Measurements from ENCODE around the gene CSH1.
"Not testable (repeated sequence)": the region's sequence is repeated elsewhere in the genome, so short reads cannot be mapped to it uniquely, and the experiment has no call there.

Gene CSH1

DNA sequence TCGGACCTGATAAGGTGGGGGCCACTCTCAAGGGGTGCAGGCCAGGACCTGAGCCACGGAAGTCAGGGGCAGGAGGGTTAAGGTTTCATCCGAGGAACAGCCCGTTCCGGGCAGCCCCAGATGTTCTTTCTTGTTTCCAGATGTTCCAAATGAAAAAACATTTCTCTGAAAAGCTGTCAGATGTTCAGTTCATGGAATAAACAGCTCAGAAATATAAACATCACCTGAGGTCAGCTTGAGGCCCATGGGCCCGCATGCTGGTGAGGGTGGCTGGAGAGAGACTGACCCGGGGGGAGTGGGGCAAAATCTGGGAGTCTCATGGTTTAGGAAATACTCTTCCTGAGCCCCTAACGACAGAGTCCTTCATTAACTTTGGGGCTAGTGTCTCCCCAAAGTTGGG lies 37.2 kb upstream of the CSH1 start:
- TF ChIP-seq GATA2 (IDR thresholded peaks at IDR 0.05; ENCODE audit: low read depth, low read length): no peak
- no peak for TF ChIP-seq GATA3 (IDR thresholded peaks at IDR 0.05; ENCODE audit: low read depth, low read length)

DNA sequence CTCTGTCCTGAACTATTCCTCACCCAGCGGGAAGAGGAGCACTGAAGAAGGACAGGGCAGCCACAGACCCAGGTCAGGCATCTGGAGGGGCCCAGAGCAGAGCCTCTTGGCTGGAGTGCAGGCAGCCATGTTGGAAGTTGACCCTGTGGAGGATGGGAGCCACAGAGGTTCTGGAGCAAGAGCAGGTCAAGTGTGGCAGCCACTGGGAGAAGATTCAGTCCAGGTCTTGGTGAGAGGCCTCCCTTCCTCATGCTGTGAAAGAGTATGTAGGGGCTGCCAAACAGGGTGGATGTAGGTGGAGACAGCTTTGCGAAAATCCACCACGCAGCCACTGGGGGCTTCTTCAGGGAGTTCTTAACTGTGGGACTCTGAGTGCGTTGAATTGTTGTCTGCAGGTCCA lies 36.3 kb upstream of the CSH1 start:
- TF ChIP-seq GATA3 (IDR thresholded peaks at IDR 0.05; ENCODE audit: low read depth, low read length): no peak
- TF ChIP-seq GATA2 (IDR thresholded peaks at IDR 0.05; ENCODE audit: low read depth, low read length): no peak

DNA sequence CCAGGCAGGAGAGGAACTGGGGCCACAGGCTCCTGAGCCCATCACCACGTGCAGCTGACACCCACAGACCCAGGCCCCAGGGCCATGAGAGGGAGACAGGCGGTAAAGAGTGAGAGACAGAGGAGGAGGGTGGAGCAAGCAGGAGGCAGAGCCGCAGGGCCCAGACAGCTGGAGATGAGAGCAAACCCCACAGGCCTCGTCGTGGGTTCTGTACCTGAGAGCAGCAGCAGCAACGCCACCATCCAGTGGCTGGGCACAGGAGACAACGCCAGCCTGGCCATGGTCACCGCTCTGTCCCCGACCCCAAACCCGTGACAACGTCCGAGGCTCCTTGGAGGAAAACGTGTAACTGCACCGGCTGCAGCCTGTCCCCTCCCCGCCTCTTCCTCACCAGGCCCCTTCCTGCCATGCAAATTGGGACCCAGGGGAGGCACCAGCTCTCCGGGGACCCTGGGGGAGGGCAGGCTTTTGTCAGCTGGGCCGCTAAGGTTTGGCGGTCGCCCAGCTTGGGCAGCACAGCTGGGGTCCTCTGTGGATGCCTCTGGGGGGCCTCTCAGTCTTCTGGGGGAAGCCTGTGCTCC lies 35.7 kb upstream of the CSH1 start, which contains the start of gene CD79B:
Gene CD79B (minus strand): TSS at position 351 of the 581 bp plus-strand sequence. CDS start 70 bp downstream, at position 281.
- no peak for TF ChIP-seq GATA3 (IDR thresholded peaks at IDR 0.05; ENCODE audit: low read depth, low read length)
- no peak for TF ChIP-seq GATA2 (IDR thresholded peaks at IDR 0.05; ENCODE audit: low read depth, low read length)

DNA sequence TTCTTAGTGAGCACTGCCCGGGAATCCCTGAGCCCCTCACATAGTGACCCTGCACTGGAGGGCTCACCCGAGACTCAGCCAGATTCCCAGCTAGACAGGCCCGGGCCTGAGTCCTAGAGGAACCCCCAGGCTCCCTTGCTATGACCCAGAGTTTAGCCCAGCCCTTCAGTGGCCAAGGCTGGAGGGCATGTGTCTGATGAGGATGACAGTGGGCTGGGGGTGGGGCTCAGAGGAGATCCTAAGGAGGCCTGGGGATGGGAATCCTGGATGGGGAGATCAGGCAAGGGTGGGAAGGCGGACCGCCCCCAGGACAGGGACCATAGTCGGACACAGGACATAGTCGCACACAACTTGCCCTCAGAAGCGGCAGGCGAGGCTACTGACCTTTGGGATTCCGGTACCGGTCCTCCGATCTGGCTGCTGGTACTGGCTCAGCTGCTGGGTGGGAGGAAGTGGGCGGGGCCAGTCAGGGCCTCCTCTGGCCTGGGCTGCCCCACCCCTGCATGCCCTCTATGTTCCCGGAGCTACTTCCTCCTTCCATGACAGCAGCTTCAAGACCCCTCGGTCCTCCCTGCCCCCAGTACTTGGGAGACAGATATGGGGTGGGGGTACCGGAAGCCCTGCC lies 34.7 kb upstream of the CSH1 start:
- TF ChIP-seq GATA3 (IDR thresholded peaks at IDR 0.05; ENCODE audit: low read depth, low read length) (no peak), GATA2 (IDR thresholded peaks at IDR 0.05; ENCODE audit: low read depth, low read length) (no peak)

DNA sequence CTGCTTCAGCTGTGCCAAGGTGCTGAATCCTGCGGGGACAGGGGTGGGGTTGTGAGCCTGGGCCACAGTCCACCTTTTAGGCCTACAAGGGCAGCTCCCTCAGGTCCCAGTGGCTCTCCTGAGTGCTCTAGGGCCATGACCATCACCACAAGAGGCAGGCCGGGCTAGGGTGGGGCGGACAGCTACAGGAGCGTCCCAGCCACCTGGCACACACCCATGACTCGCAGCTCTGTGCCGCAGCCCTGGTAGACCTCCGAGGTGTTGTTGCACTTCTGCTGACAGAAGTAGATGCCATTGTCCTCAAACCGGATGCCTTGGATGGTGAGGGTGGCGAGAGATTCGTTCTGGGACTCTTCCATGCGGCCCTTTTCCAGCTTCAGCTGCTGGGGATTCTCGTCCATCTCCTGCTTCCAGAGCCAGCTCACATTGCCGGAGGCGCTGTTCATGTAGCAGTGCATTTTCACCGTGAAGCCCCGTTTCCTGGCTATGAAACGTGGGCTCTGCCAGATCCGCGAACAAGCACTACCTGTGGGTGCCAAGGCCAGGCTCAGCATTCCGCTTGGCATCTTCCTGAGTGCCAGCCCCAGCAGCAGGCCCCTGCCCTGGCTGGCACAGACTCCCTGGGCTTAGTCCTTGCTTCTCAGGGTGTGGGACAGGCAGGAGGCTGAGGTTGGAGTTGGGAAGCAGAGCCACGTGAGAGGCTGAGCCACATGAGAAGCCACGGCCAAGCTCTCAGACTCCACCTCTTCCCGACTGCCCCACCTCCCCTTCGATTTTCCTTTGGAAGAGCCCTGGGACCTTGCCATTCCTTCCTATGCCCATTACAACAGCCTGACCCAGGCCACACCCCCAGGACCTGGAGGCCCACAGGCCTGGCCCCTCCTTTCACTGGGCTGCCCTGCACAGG lies 33.7 kb upstream of the CSH1 start:
- TF ChIP-seq GATA2 (IDR thresholded peaks at IDR 0.05; ENCODE audit: low read depth, low read length) (no peak), GATA3 (IDR thresholded peaks at IDR 0.05; ENCODE audit: low read depth, low read length) (no peak)

DNA sequence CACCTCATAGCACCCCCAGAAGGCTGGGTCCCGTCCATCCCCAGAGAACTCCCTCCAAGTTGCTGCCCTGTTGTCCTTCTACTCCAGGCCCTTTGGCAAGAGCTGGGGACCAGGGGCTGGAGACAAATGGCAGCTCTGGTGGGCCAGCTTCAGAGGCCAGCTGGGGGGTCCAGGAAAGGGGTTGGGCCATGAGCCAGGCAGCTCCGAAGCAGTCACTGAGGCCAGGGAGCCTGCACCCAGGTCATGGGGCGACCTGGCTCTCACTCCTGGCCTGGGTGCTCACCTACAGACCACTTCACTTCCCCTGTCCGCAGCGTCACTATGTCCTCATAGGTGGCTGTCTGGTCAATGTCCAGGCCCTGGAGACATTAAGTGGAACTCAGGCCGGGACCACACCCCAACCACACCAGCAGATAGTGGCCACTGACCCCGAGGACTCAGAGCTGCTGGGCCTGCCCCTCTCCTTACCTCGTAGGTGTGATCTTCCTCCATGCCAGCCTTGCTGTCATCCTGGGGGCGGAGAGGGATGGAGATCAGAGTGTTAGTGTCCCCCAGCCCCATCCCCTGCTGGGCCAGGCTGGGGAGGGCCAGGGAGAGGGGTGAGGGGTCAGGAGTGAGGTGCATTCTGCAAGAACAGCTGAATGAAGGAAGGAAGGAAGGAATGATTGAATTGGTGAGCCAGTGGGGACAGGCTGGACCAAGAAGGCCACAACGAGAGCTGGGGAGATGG lies 32.8 kb upstream of the CSH1 start:
- TF ChIP-seq GATA2 (IDR thresholded peaks at IDR 0.05; ENCODE audit: low read depth, low read length) (no peak), GATA3 (IDR thresholded peaks at IDR 0.05; ENCODE audit: low read depth, low read length) (no peak)

DNA sequence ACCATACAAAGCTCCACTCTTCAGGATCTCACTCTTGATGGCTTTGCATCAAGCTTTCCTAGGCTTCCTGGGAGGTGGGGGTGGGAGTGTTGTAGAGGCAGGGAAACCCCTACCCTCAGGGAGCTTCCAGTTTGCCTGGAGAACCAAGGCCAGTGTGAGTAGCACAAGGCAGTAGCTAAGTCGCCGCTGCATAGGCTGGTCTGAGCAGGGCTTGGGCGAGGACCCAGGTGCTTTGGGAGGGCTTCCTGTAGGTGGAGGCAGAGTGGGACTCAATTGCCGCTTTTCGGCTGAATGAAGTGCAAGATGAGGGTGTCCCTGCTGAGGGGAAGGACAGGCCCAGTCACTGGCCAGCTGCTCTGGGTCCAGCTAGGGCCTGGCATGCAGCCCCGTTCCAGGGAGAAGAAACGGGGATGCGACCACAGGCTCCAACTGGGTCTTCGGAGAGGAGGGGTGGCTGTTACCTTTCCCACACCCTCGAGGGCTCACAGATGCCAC lies 31.8 kb upstream of the CSH1 start:
- TF ChIP-seq GATA3 (IDR thresholded peaks at IDR 0.05; ENCODE audit: low read depth, low read length) (no peak), GATA2 (IDR thresholded peaks at IDR 0.05; ENCODE audit: low read depth, low read length) (no peak)

DNA sequence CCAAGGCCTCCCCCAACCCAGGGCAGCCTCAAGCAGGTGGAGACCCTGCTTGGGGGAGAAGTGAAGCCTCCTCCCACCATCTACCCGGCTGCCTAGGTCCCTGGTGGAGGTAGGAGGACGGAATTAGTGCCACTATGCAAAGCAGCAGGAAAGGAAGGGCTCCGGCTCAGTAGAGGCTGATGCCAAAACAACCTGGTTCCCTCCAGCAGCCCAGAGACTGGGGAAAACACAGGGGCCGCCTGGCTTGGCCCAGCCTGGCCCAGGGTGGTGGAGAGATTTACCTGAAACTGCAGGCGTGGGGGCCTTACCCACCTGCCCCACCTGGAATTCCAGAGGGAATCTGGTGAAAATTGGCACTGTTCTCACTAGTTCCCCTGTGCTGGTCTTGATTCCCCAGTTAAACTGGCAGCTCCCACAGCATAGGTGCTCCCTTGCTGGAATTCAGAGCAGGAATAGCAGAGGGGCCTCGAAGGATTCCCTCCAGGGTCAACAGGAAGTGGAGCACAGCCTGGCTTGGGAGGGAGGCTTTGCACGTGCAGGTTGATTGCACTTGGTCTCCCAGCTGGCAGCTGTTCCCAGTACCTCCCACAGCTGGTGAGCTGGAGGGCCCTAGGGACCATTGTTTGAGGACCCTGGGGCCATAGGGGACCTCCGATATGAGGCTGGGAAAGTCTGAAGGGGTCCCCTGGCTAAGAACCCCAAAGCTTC lies 31.2 kb upstream of the CSH1 start:
- TF ChIP-seq GATA3 (IDR thresholded peaks at IDR 0.05; ENCODE audit: low read depth, low read length) (no peak), GATA2 (IDR thresholded peaks at IDR 0.05; ENCODE audit: low read depth, low read length) (no peak)

DNA sequence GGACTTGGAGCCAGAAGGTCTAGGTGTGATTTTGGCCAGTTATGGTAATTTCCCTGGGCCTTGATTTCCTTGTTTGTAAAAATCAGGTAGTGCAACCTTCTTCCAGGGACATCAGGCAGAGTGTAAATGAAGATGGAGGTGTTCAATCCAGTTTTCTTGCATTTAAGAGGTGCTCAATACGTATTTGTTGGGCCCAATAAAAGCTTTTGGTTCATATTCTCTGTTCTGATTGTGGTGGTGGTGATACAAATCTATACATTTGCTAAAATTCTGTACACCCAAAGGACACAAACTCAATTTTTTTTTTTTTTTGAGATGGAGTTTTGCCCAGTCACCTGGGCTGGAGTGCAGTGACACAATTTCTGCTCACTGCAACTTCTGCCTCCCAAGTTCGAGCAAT lies 29.8 kb upstream of the CSH1 start:
- no peak for TF ChIP-seq GATA2 (IDR thresholded peaks at IDR 0.05; ENCODE audit: low read depth, low read length)
- TF ChIP-seq GATA3 (IDR thresholded peaks at IDR 0.05; ENCODE audit: low read depth, low read length): no peak

DNA sequence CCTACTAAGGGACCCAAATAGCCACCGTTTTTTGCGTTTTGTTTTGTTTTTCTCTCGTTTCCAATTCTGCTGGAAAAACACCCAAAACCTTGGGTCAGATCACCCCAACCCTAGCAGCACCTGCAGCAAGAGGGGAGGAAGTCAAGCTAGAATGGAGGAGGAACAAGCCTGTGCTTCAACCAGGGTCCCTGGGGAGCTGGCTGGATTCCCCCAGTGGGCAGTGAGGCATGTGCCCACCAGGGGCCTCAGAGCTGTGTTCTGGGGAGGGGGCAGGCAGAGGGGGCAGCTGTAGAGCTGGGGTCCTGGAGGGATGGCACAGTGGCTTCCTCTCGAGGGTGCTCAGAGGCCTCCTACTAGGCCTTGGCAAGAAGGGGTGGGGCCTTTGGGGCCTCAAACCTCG lies 29.2 kb upstream of the CSH1 start:
- TF ChIP-seq GATA3 (IDR thresholded peaks at IDR 0.05; ENCODE audit: low read depth, low read length): no peak

DNA sequence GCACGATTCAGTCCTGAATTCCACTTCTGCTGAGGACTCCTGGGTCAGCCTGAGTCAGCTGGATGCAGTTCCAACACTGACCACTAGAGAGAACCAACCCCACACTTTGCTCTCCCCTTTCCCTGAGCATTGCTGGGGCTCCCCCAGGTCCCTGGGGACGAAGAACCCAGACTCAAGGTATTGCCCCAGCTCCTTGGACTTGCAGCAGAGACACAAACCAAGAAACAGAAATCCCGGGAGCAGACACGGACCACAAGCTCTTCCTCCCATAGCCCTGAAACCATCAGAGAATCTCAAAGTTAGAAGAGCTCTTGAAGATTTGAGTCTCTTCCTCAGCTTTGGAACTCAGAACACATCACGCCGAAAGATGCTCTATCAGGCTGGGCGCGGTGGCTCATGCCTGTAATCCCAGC lies 22.9 kb upstream of the CSH1 start:
- TF ChIP-seq GATA2 (IDR thresholded peaks at IDR 0.05; ENCODE audit: low read depth, low read length) (no peak), GATA3 (IDR thresholded peaks at IDR 0.05; ENCODE audit: low read depth, low read length) (no peak)

DNA sequence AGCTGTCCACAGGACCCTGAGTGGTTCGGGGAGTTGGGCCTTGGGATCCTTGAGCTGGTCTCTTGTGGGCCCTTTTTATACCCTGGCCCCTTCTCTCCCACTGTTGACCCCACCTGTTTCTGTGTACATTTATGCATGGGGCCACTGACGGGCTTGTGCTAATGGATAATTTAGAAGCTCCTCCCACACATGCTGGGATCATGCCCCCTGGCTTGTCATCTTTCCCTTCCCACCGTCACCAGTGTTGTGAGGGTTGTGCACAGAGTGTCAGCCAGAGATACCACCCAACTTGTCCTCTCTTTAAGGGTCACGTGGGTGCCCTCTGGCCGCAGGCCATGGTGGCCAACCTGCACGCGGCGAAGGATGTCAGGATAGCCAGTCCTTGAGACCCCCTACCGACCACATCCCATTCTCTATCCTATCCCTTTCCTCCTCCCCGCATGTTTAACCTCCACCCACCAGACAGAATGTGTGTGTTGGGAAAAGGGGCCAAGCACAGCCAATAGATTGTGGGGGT lies 22.5 kb upstream of the CSH1 start, which contains the start of gene GH1:
Gene GH1 (minus strand): TSS at position 51 of the 517 bp plus-strand sequence. CDS start 63 bp downstream, outside the sequence.
- not testable (repeated sequence) for TF ChIP-seq GATA2, GATA3 (IDR thresholded peaks at IDR 0.05; ENCODE audit: low read depth, low read length)

DNA sequence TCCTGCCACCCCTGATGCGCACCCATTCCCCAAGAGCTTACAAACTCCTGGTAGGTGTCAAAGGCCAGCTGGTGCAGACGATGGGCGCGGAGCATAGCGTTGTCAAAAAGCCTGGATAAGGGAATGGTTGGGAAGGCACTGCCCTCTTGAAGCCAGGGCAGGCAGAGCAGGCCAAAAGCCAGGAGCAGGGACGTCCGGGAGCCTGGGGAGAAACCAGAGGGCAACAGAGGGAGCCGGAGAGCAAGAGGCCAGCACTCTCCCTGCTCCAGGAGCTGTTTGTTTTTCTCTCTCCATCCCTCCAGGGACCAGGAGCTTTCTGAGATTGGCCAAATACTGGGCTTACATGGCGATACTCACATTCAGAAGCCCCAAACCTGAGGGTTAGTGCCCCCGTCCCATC lies 21.9 kb upstream of the CSH1 start:
- TF ChIP-seq GATA2 (IDR thresholded peaks at IDR 0.05; ENCODE audit: low read depth, low read length) (no peak), GATA3 (IDR thresholded peaks at IDR 0.05; ENCODE audit: low read depth, low read length) (no peak)
